Sigmoid colon (tissue), 7 donors: ENCODE results near the gene NISCH. TPM values are rescaled to one million over a fixed set of nuclear protein-coding genes. Genes with fewer than 3 reads are reported as not detected.

Experiments
- DNase-seq: peaks from one replicate; pipeline ENCODE4 v3.0.0-alpha.2; 2019
- H3K27ac ChIP-seq, 4 donors: fragments of 200-600 bp; sonication (generic); one replicate each; pipeline ENCODE4 v1.5.1; 2016 to 2019; ENCODE audit warnings: mild to moderate bottlenecking in 1 of 4
- H3K27me3 ChIP-seq, 3 donors: fragments of 200-600 bp; sonication (generic); one replicate each; pipeline ENCODE4 v1.5.1; 2019; ENCODE audit warnings: mild to moderate bottlenecking in 1 of 3
- H3K36me3 ChIP-seq, 4 donors: fragments of 200-600 bp; sonication (generic); one replicate each; pipeline ENCODE4 v1.5.1; 2016 to 2019
- H3K4me1 ChIP-seq, 4 donors: fragments of 200-600 bp; sonication (generic); one replicate each; pipeline ENCODE4 v1.5.1; 2017 to 2019
- H3K4me3 ChIP-seq, 4 donors: fragments of 200-600 bp; sonication (generic); one replicate each; pipeline ENCODE4 v1.5.1; 2017 to 2019; ENCODE audit warnings: mild to moderate bottlenecking in 2 of 4, moderate library complexity in 1 of 4
- H3K9me3 ChIP-seq, 4 donors: fragments of 200-600 bp in 3 of 4; sonication (generic) in 3 of 4; one replicate each; pipeline versions ENCODE4 v1.5.1 to v1.6.1; 2013 to 2019
- CTCF ChIP-seq, 4 experiments: fragments of 450-650 bp in 3 of 4; fragments of 200-600 bp in 1 of 4; IDR thresholded peaks; one replicate each; pipeline ENCODE4 v1.5.1; 2016 to 2019; ENCODE audit warnings: antibody characterized with exemption in 4 of 4, mild to moderate bottlenecking in 3 of 4, moderate library complexity in 2 of 4
- EP300 ChIP-seq, 4 donors: sonication (generic); formaldehyde crosslinking; IDR thresholded peaks; one replicate each; pipeline ENCODE4 v1.6.1; 2017; ENCODE audit warnings: antibody characterized with exemption in 4 of 4
- POLR2A ChIP-seq, 2 donors: fragments of 450-650 bp; IDR thresholded peaks; one replicate each; pipeline ENCODE4 v1.6.1; 2016; ENCODE audit warnings: antibody characterized with exemption in 2 of 2, mild to moderate bottlenecking in 2 of 2, moderate library complexity in 2 of 2
- POLR2AphosphoS5 ChIP-seq, 4 donors: sonication (generic); formaldehyde crosslinking; IDR thresholded peaks; one replicate each; pipeline ENCODE4 v1.6.1; 2017; ENCODE audit warnings: antibody characterized with exemption in 4 of 4
- WGBS, 2 donors: extraction: QIAGEN DNeasy Blood & Tissue Kit; methylation state at CpG; one replicate each; pipeline ENCODE4 v1.1.7; 2013; 5-methylcytosine and 5-hydroxymethylcytosine counted together
- intact Hi-C: fragments of 100-400 bp; cut with DNase I; formaldehyde crosslinking; loops from one replicate; pipeline ENCODE4 v1.15.1; 2023
- polyA plus RNA-seq, 3 donors: library from polyadenylated mRNA; stranded (reverse); fragments of 200-250 nt; gene quantifications; one replicate each; pipeline ENCODE4 v1.2.3, GENCODE V29; 2013
- total RNA-seq, 4 donors: library from RNA; depleted of rRNA; stranded (reverse); fragments of >200 nt; gene quantifications; one replicate each; pipeline ENCODE4 v1.1.0, GENCODE V29; 2016
- donor health status: healthy with polysubstance abuse.
- donor health status: Bipolar disorder and iron deficiency.
- donor health status: healthy.

Gene NISCH
- total and polyA plus RNA-seq, 7 donors: 14.3 to 113 (median 53.5) TPM

- peak; percentile 64 for DNase-seq
- WGBS, 2 donors: 95% methylated on average over 14 of the region's 14 CpGs
- intact Hi-C loops: no loop called here
Measured at GRCh38 chr3:52527039-52527731, 71.8 kb downstream of the NISCH start.

GRCh38 chr3:52527732-52528585, 72.6 kb downstream of the NISCH start:
- intact Hi-C loops: no loop called here
- Histone ChIP-seq H3K27ac (no peak overlapping the region), H3K9me3 (no peaks in the 10 kb centered on the region), H3K27me3 (no peaks in the 10 kb centered on the region), H3K4me3 (no peak overlapping the region), H3K4me1 (peaks cover 0 to 23% (median 9%) of the 10 kb centered on the region in 4 donors), H3K36me3 (peaks cover 0 to 31% (median 7%) of the 10 kb centered on the region in 4 donors)
- WGBS, 2 donors: 88 to 93% methylated on average over 18 of the region's 18 CpGs
- DNase-seq: peak; percentile 58
- TF ChIP-seq CTCF (IDR thresholded peaks at IDR 0.05): no peak

More at GRCh38 chr3:52527039-52527731, 71.8 kb downstream of the NISCH start:
- peaks cover 0 to 16% (median 2%) of the 10 kb centered on the region in 4 donors for H3K4me1 ChIP-seq
- no peak overlapping the region for H3K4me3 ChIP-seq
- no peaks in the 10 kb centered on the region for H3K9me3 ChIP-seq
- H3K27me3 ChIP-seq: no peaks in the 10 kb centered on the region
- H3K36me3 ChIP-seq: peaks cover 0 to 31% (median 7%) of the 10 kb centered on the region in 4 donors
- TF ChIP-seq EP300 (IDR thresholded peaks at IDR 0.05) (no peak), CTCF (IDR thresholded peaks at IDR 0.05) (no peak), POLR2AphosphoS5 (IDR thresholded peaks at IDR 0.05) (no peak), POLR2A (IDR thresholded peaks at IDR 0.05) (no peak)
- no peak overlapping the region for H3K27ac ChIP-seq

- peak; percentile 66 for DNase-seq
- no peak overlapping the region for H3K27ac ChIP-seq
Measured at GRCh38 chr3:52528586-52529375, 73.4 kb downstream of the NISCH start.

More at GRCh38 chr3:52528586-52529375, 73.4 kb downstream of the NISCH start:
- WGBS, 2 donors: 93 to 95% methylated on average over 25 of the region's 25 CpGs
- Histone ChIP-seq H3K9me3 (no peaks in the 10 kb centered on the region), H3K27me3 (no peaks in the 10 kb centered on the region), H3K4me3 (no peak overlapping the region), H3K36me3 (peaks cover 0 to 27% (median 7%) of the 10 kb centered on the region in 4 donors), H3K4me1 (peaks cover 0 to 26% (median 13%) of the 10 kb centered on the region in 4 donors)
- intact Hi-C loops: no loop called here
- no peak for TF ChIP-seq CTCF (IDR thresholded peaks at IDR 0.05)
- no peak for TF ChIP-seq POLR2A (IDR thresholded peaks at IDR 0.05)
- TF ChIP-seq EP300 (IDR thresholded peaks at IDR 0.05): no peak
- TF ChIP-seq POLR2AphosphoS5 (IDR thresholded peaks at IDR 0.05): no peak
